Measurements from ENCODE around the gene RBPMS2.

The RBPMS2 gene

DNA sequence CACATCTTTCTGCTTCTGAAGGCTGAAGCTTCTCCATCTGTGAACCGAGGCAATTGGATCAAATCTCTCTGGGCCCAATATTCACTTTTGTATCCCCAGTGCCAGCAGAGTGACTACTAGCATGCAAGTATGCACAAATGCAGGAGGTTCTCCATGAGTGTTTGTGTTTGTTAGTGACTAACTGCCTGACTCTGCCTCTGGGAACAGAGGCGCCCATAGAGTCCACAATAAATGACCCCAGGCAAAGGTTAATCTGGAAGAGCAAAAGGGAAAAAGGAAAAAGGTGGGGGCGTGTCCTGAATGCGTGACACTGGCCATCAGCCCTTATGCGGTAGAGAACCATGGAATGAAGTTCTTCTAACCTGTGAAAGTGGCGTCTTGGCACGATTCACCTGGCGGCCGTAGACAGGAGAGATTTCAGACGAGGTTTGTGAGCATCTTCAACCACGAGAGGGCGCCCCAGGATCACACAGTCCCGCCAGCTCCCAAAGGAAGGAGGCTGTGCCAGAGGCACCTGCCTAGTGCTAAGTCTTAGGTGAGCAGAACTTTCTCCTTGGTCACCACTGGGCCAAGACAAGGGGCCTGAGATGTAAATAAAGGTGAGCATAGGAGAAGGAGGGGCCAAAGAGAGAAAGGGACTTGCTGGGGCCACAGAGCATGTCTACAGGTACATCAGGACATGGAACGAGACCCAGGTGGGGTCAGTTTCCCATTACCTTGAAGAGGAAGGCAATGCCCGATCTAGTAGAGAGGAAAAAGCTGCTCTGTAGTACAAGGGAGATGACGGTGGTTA lies 44.2 kb downstream of the RBPMS2 start:
- no peak for TF ChIP-seq GATA2 (IDR thresholded peaks at IDR 0.05; ENCODE audit: low read depth, low read length)
- TF ChIP-seq GATA3 (IDR thresholded peaks at IDR 0.05; ENCODE audit: low read depth, low read length): no peak

DNA sequence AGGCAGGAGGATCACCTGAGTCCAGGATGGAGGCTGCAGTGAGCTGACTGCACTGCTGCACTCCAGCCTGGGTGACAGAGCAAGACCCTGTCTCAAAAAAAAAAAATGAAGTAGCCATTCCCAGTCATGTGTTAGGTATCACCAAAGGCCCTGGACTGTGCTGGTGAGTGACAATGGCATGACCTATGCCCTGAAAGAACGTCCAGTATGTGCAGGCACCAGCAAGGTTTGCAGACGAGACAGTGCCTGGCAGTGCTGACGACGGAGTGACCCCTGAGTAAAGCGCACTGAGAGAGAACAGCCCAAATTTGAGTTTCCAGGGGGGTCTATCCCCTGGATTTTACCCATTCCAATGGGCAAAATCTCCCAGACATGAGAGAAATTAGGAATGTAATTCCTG lies 45.2 kb downstream of the RBPMS2 start:
- TF ChIP-seq GATA3 (IDR thresholded peaks at IDR 0.05; ENCODE audit: low read depth, low read length) (no peak), GATA2 (IDR thresholded peaks at IDR 0.05; ENCODE audit: low read depth, low read length) (no peak)

DNA sequence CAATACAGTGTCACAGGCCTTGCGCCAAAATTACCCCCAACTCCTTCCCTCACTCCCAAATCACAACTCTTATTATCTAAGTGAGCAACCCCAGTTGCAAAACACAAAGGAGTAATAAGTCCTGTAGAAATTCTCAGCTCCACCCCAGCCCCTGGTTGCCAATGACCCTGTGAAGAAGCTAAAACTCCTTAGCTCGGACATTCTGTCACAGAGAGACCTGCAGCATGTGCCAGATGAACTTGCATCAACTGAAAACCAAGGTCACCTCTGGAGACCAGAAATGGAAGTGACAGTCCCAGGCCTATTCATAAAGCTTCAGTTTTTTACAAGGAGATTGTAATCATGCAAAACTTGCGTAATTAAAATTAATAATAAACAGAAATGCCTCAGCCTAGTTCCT lies 55.2 kb downstream of the RBPMS2 start:
- TF ChIP-seq GATA3 (IDR thresholded peaks at IDR 0.05; ENCODE audit: low read depth, low read length): no peak

DNA sequence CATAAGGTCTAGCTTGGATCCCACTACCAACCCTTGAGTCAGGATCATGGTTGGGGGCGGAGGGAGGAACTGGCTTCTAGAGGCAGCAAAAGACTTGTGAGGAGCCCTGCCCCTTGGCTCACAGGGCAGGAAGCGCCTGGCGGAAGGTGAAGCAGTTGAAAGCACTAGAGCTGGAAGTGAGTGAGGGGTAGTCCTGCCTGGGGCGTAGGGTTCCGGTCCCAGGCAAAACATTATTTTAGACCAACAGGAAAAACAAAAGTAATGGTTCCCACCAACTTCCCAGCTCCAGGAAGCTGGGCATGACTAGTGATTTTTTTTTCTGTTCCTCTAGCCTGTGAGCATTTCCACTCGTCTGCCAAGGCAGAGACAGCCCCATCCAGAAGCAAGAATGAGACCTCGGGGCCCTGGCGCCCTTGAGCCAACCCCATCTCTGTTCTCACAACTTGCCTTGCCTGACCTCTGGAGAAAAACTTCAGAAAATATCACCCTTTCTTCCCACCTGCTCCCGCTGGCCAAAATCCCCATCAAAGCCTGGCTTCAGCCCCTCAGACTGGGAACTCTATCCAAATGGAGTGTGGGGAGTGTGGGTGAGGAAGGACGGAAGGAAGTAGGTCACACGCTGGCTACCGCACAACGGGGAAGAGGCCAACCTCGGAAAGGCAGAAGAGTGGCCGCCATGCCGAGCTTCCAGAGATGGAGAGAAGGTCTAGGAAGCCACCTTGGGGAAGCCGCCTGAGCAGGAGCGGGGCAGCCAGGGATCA lies 57.5 kb downstream of the RBPMS2 start:
- TF ChIP-seq GATA2 (IDR thresholded peaks at IDR 0.05; ENCODE audit: low read depth, low read length) (no peak), GATA3 (IDR thresholded peaks at IDR 0.05; ENCODE audit: low read depth, low read length) (no peak)

- no peak for TF ChIP-seq GATA3 (IDR thresholded peaks at IDR 0.05; ENCODE audit: low read depth, low read length)
- TF ChIP-seq GATA2 (IDR thresholded peaks at IDR 0.05; ENCODE audit: low read depth, low read length): no peak
These were observed 58.3 kb downstream of the RBPMS2 start for GRCh38 chr15:64717130-64717529.

DNA sequence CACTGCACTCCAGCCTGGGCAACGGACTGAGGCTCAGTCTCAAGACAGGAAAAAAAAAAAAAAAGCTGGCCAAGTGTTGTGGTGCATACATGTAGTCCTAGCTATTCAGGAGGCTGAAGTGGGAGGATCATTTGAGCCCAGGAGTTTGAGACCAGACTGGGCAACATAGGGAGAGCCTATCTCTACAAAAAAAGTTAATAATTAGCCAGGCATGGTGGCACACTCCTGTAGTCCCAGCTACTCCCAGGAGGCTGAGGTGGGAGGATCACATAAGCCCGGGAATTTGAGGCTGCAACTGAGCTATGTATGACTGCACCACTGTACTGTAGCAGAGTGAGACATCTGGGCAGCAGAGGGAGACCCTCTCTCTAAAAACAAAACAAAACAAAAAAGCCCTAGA lies 58.9 kb downstream of the RBPMS2 start:
- TF ChIP-seq GATA2 (IDR thresholded peaks at IDR 0.05; ENCODE audit: low read depth, low read length): no peak
- TF ChIP-seq GATA3 (IDR thresholded peaks at IDR 0.05; ENCODE audit: low read depth, low read length): no peak

- no peak for TF ChIP-seq GATA2 (IDR thresholded peaks at IDR 0.05; ENCODE audit: low read depth, low read length)
- TF ChIP-seq GATA3 (IDR thresholded peaks at IDR 0.05; ENCODE audit: low read depth, low read length): no peak
These were observed 61.8 kb downstream of the RBPMS2 start for GRCh38 chr15:64713592-64713991.

GRCh38 chr15:64712353-64712752 lies 63.0 kb downstream of the RBPMS2 start:
- TF ChIP-seq GATA3 (IDR thresholded peaks at IDR 0.05; ENCODE audit: low read depth, low read length): no peak
- TF ChIP-seq GATA2 (IDR thresholded peaks at IDR 0.05; ENCODE audit: low read depth, low read length): no peak

DNA sequence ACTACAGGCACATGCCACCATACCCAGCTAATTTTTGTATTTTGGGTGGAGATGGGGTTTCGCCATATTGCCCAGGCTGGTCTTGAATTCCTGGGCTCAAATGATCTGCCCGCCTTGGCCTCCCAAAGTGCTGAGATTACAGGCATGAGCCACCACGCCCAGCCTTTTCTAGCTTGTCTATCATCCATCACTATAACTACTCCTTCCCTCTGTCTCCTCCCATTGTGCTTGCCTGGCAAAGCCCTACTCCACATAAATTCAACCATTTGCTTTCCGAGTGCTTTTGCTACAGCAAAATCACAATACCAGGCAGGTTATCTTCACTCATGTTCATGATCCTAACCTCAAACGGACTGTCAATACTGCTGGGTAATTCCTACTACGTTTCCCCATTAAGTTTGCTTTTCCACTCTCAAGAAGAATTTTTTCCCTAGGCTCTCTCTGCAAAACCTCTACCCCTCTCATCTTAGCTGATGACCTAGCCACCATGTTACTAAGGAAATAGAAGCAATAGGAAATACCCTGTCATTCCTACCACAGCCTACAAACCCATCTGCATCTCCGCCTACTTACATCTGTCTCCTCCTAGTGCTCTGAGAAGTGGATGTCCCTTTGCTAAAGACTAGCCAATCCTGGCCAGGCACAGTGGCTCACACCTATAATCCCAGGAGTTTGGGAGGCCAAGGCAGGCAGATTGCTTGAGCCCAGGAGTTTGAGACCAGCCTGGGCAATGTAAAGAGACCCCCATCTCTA lies 64.5 kb downstream of the RBPMS2 start:
- TF ChIP-seq GATA3 (IDR thresholded peaks at IDR 0.05; ENCODE audit: low read depth, low read length) (no peak), GATA2 (IDR thresholded peaks at IDR 0.05; ENCODE audit: low read depth, low read length) (no peak)

- TF ChIP-seq GATA3 (IDR thresholded peaks at IDR 0.05; ENCODE audit: low read depth, low read length) (no peak), GATA2 (IDR thresholded peaks at IDR 0.05; ENCODE audit: low read depth, low read length) (no peak)
These were observed 69.1 kb downstream of the RBPMS2 start for GRCh38 chr15:64706011-64706911.

DNA sequence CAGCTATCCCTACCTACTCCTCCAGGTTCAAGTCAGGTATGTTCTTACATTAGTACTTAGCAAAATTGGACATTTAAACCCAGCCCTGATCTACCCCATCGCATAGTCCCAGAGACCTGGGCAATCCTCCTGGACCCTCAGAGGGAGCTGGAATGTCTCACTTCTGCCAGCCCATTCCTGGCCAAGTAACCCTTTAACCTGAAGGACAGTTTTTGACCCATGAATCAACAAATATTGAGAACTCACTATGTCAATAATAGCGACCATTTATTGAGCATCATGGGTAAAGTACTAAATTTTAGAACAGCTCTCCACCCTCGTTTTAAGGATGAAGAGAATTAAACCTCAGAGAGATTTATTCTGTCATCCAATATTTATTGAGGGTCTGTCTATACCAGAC lies 70.4 kb downstream of the RBPMS2 start:
- TF ChIP-seq GATA3 (IDR thresholded peaks at IDR 0.05; ENCODE audit: low read depth, low read length) (no peak), GATA2 (IDR thresholded peaks at IDR 0.05; ENCODE audit: low read depth, low read length) (no peak)

- TF ChIP-seq GATA2 (IDR thresholded peaks at IDR 0.05; ENCODE audit: low read depth, low read length) (peak; percentile 51; the same call in 1 of the 2 replicates), GATA3 (IDR thresholded peaks at IDR 0.05; ENCODE audit: low read depth, low read length) (0 out of 2 replicates have a peak, but pooled peaks have one; percentile 18)
These were observed 71.8 kb downstream of the RBPMS2 start for GRCh38 chr15:64703632-64703959.

- no peak for TF ChIP-seq GATA2 (IDR thresholded peaks at IDR 0.05; ENCODE audit: low read depth, low read length)
- TF ChIP-seq GATA3 (IDR thresholded peaks at IDR 0.05; ENCODE audit: low read depth, low read length): no peak
These were observed 72.4 kb downstream of the RBPMS2 start for GRCh38 chr15:64702816-64703631.

Measured in SH-SY5Y (cell line).